MCF 10A (cell line): ENCODE measurements around the gene AK4. TPM values are rescaled to one million over a fixed set of nuclear protein-coding genes. Genes with fewer than 3 reads are reported as not detected.
"Not testable (repeated sequence)": the region's sequence is repeated elsewhere in the genome, so short reads cannot be mapped to it uniquely, and the experiment has no call there.

Experiments
- BruUV-seq: library from RNA; stranded (reverse); fragments of 400-500 nt; replicated peaks from 2 replicates; lab custom pipeline; 2021; lab: Mats Ljungman, UMichigan
- CTCF ChIA-PET: fragments of 300-600 bp; sonication (Branson Sonifier 250); formaldehyde crosslinking; extraction: SDS; loops from one replicate; lab custom pipeline; 2021; ENCODE audit warnings: antibody characterized with exemption, inconsistent platforms; lab: Yijun Ruan, JAX
- POLR2A ChIA-PET: fragments of 300-600, 350-650 bp; sonication (Branson Sonifier 250); formaldehyde crosslinking; extraction: SDS; loops from one replicate; lab custom pipeline; 2020; ENCODE audit warnings: antibody characterized with exemption, inconsistent platforms; lab: Yijun Ruan, JAX
- DNase-seq: peaks from one replicate; pipeline ENCODE4 v3.0.0-alpha.2; 2018; ENCODE audit not compliant: unreplicated experiment
- H3K27ac Mint-ChIP-seq: one replicate; pipeline ENCODE4 v1.8.0; 2022; ENCODE audit warnings: mild to moderate bottlenecking, low read depth, mixed read lengths; ENCODE audit not compliant: unreplicated experiment
- H3K27me3 Mint-ChIP-seq: one replicate; pipeline ENCODE4 v1.8.0; 2022; ENCODE audit warnings: mixed read lengths; ENCODE audit not compliant: insufficient read depth, unreplicated experiment
- H3K36me3 Mint-ChIP-seq: one replicate; pipeline ENCODE4 v1.8.0; 2022; ENCODE audit warnings: mild to moderate bottlenecking, moderate library complexity, mixed read lengths; ENCODE audit not compliant: insufficient read depth, unreplicated experiment
- H3K4me1 Mint-ChIP-seq: one replicate; pipeline ENCODE4 v1.8.0; 2022; ENCODE audit warnings: mixed read lengths; ENCODE audit not compliant: insufficient read depth, unreplicated experiment
- H3K4me3 Mint-ChIP-seq: one replicate; pipeline ENCODE4 v1.8.0; 2022; ENCODE audit warnings: mild to moderate bottlenecking, moderate library complexity, mixed read lengths; ENCODE audit not compliant: unreplicated experiment
- H3K9me3 Mint-ChIP-seq: one replicate; pipeline ENCODE4 v1.8.0; 2022; ENCODE audit warnings: mixed read lengths; ENCODE audit not compliant: unreplicated experiment
- intact Hi-C: fragments of 100-400 bp; cut with micrococcal nuclease; formaldehyde crosslinking; loops from 2 replicates; pipeline ENCODE4 v1.14.1; 2022
- total RNA-seq: library from RNA; stranded (reverse); gene quantifications from 2 replicates; pipeline ENCODE4 v1.2.3, GENCODE V29; 2022
- TF ChIP-seq, protein P1 (sequence below): fragments of 200-600 bp; IDR thresholded peaks from one replicate; pipeline ENCODE4 v1.8.0; 2022; ENCODE audit warnings: antibody characterized with exemption, mild to moderate bottlenecking; ENCODE audit not compliant: unreplicated experiment

The AK4 gene
- total RNA-seq, 1 experiment from 2014 or later, result 57.1 TPM

DNA sequence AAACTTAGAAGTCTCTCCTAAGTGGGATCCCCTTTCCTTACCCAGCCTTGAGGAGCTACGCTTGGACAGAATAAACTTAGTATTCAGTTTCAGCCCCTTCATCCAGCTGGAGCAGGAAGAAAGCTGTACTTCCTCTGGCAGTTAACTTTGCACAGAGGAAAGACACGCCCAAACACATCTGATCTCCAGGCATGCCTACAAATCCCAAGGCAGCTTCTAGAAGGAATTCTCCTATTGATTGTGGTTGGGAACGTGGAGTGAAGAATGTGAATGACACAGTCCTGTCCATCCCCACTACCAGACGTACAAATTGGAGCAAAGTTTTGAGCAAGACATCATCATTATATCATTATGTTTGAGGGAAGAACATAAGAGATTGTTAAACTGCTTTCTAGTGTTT lies 6.6 kb upstream of the AK4 start:
- intact Hi-C loops, result loop anchor here (2.0 kb wide), 1 partner anchor 35 kb away; no protein-coding TSS in a partner anchor
- BruUV-seq, result no TSS peak
- TF ChIP-seq, protein P1, sequence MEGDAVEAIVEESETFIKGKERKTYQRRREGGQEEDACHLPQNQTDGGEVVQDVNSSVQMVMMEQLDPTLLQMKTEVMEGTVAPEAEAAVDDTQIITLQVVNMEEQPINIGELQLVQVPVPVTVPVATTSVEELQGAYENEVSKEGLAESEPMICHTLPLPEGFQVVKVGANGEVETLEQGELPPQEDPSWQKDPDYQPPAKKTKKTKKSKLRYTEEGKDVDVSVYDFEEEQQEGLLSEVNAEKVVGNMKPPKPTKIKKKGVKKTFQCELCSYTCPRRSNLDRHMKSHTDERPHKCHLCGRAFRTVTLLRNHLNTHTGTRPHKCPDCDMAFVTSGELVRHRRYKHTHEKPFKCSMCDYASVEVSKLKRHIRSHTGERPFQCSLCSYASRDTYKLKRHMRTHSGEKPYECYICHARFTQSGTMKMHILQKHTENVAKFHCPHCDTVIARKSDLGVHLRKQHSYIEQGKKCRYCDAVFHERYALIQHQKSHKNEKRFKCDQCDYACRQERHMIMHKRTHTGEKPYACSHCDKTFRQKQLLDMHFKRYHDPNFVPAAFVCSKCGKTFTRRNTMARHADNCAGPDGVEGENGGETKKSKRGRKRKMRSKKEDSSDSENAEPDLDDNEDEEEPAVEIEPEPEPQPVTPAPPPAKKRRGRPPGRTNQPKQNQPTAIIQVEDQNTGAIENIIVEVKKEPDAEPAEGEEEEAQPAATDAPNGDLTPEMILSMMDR, result no peak
- Mint-ChIP-seq H3K9me3 (no peaks in the 10 kb centered on the region), H3K27me3 (no peaks in the 10 kb centered on the region), H3K4me1 (peaks cover 7% of the 10 kb centered on the region), H3K4me3 (no peak overlapping the region), H3K27ac (peak overlapping the region; percentile 50), H3K36me3 (no peaks in the 10 kb centered on the region)
- CTCF ChIA-PET, result interaction anchor here (0.7 to 1.4 kb wide), 4 partner anchors 8 to 72 kb away, joined by 3 to 4 read pairs (median 3); no protein-coding TSS in a partner anchor
- POLR2A ChIA-PET, result interaction anchor here (0.5 to 1.2 kb wide), 8 partner anchors 8 to 73 kb away, joined by 3 to 4 read pairs (median 3); no protein-coding TSS in a partner anchor
- peak; percentile 46 for DNase-seq

DNA sequence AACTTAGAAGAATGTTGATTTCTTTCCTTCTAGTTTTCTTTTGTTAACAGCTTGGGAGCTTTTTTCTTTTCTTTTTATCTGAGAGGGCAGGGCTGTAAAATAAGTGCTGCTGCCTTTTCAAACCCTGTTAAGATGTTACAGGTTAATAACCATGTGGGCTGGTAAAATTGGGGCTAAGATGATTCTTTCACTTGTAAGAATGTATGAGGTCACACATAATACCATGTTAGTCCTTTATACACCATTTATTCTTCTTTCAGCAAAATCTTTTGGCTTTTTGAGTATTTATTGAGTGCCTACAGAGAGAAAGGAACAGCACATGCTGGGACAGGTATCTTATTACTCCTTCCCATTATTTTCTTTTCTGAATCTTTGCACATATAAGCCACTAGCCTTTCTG lies 6.1 kb upstream of the AK4 start:
- peaks cover 7% of the 10 kb centered on the region for H3K4me1 Mint-ChIP-seq
- BruUV-seq, result no TSS peak
- H3K27ac Mint-ChIP-seq, result no peak overlapping the region
- H3K27me3 Mint-ChIP-seq, result no peaks in the 10 kb centered on the region
- TF ChIP-seq, protein P1, result no peak
- ChIA-PET CTCF (interaction anchor here (0.7 to 1.4 kb wide), 4 partner anchors 8 to 67 kb away, joined by 3 to 4 read pairs (median 4); no protein-coding TSS in a partner anchor), POLR2A (interaction anchor here (0.5 to 1.2 kb wide), 5 partner anchors 8 to 33 kb away, joined by 3 read pairs; no protein-coding TSS in a partner anchor)
- no peaks in the 10 kb centered on the region for H3K9me3 Mint-ChIP-seq
- no peak for DNase-seq
- H3K36me3 Mint-ChIP-seq, result no peaks in the 10 kb centered on the region
- intact Hi-C loops, result loop anchor here (2.0 kb wide), 1 partner anchor 35 kb away; no protein-coding TSS in a partner anchor
- H3K4me3 Mint-ChIP-seq, result no peak overlapping the region

DNA sequence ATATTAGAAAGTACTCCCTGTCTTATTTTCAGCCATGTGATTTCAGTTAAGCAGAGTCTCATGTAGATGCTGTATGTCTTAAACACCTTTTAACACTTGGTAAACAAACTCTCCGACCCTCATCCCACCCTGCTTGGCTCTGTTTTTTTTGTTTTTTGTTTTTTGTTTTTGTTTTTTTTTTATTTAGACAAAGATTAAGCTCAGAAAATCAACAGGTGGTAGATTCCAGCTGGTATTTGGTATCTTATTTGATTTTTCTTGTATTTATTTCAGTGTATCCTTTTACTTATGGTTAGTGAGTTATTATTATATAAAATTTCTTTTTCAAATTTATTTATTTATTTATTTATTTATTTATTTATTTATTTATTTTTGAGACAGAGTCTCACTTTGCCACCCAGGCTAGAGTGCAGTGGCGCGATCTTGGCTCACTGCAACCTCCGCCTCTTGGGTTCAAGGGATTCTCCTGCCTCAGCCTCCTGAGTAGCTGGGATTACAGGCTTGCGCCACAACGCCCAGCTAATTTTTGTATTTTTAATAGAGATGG lies 4.8 kb upstream of the AK4 start:
- intact Hi-C loops, H3K4me3 Mint-ChIP-seq, H3K9me3 Mint-ChIP-seq, DNase-seq, H3K36me3 Mint-ChIP-seq, H3K27ac Mint-ChIP-seq, H3K4me1 Mint-ChIP-seq, BruUV-seq, H3K27me3 Mint-ChIP-seq: not testable (repeated sequence)
- ChIA-PET CTCF (interaction anchor here (0.6 kb wide), 1 partner anchor 65 kb away, joined by 4 read pairs; no protein-coding TSS in a partner anchor), POLR2A (interaction anchor here (0.6 to 0.7 kb wide), 2 partner anchors 195 to 570 kb away, joined by 3 read pairs; no protein-coding TSS in a partner anchor)

DNA sequence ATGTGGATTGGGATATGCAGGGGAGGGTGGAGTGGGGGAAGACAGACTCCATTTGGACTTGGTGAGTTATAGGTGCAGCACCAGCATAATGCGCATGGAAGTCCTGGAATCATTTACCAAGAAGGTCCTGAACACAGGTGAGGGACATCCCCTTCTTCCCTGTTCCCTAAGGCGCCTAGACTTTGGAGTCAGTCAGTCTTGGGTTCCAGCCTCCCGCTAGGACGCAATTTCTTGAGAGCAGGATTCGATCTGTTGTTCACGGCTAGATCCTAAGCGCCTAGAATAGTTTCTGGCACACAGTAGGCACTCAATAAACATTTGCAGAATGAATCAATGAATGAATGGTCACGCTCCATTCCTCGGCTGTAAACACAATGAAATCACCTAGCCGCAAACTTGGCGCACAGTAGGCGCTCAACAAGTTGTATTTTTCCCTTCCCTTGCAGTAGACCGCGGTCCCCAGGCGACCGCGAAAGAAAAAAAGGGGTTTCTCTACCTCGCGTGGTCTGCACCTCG lies 1.0 kb upstream of the AK4 start:
- BruUV-seq, result no TSS peak
- H3K9me3 Mint-ChIP-seq, result no peaks in the 10 kb centered on the region
- no peaks in the 10 kb centered on the region for H3K27me3 Mint-ChIP-seq

More for the DNA sequence above, 1.0 kb upstream of the AK4 start:
- Mint-ChIP-seq H3K27ac (no peak overlapping the region), H3K4me3 (peak overlapping the region; percentile 79), H3K4me1 (peaks cover 19% of the 10 kb centered on the region), H3K36me3 (no peaks in the 10 kb centered on the region)
- TF ChIP-seq, protein P1, result no peak
- CTCF ChIA-PET, result interaction anchor here (1.2 kb wide), 1 partner anchor 62 kb away, joined by 9 read pairs; no protein-coding TSS in a partner anchor
- intact Hi-C loops, result loop anchor here (2.0 kb wide), 1 partner anchor 80 kb away; no protein-coding TSS in a partner anchor
- DNase-seq, result peak; percentile 21
- POLR2A ChIA-PET, result interaction anchor here (3.9 kb wide), 1 partner anchor 31 kb away, joined by 29 read pairs; no protein-coding TSS in a partner anchor
